Activated CD4-positive, alpha-beta T cell treated with anti-CD3 and anti-CD28 coated beads for 24 hours (primary cell): Measurements from ENCODE around the gene THSD4.
"Not testable (repeated sequence)": the region's sequence is repeated elsewhere in the genome, so short reads cannot be mapped to it uniquely, and the experiment has no call there.

Source experiments
- DNase-seq, 2 donors: peaks; one replicate each; pipeline ENCODE4 v3.0.0-alpha.2; 2020; ENCODE audit warnings: low read depth in 2 of 2

The THSD4 gene

GRCh38 chr15:71430782-71431181, 315.5 kb downstream of the THSD4 start:
- no peak for DNase-seq

GRCh38 chr15:71431343-71432336, 316.4 kb downstream of the THSD4 start:
- no peak for DNase-seq

DNA sequence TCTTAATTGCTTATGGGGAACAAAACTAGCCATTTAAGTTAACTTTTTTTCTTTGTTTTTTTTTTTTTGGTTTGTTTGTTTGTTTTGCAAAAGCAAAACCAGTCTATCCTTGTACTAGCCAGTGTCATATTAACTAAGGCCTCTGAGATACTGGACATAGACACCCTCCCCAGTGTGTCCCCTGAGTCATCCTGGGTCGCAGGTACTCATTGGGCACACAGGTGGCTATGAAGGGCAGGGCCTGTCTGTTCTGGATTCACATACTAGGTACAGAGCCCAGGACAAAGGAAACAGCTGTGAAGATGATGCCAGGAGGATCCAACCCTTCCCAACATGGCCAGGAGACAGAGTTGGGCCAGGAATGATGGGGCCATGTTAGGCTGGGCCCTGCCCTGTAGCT, 318.1 kb downstream of the THSD4 start:
- no peak for DNase-seq

DNA sequence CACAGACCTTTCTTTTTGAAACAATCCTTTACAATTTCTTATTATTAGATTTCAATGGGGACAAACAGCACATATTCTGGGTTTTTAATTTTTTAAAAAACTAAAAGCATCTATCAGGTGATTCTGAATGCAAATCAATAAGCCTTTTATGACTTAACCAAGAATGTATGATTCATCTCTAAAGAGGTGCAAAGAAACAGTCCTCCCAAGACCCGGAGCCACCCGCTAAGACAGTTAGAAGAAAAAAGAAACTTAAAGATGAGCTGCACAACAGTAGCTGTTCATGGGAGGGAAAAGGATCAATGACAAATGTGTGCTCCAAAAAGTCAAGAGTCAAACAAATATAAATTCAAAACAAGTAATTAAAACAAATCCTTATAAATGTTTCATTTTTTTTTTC, 319.5 kb downstream of the THSD4 start:
- DNase-seq: no peak

GRCh38 chr15:71435552-71435951, 320.3 kb downstream of the THSD4 start:
- no peak for DNase-seq

DNA sequence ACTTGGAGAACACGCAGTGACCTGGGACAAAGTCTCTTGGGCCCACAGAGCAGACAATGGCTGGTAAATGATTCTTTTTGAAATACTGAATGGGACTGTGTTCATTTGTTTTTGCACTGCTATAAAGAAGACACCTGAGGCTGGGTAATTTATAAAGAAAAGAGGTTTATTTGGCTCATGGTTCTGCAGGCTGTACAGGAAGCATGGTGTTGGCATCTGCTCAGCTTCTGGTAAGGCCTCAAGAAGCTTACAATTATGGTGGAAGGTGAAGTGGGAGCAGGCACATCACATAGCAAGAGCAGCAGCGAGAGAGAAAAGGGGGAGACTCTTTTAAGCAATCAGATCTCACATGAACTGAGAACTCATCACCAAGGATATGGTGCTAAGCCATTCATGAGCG, 321.6 kb downstream of the THSD4 start:
- no peak for DNase-seq

DNA sequence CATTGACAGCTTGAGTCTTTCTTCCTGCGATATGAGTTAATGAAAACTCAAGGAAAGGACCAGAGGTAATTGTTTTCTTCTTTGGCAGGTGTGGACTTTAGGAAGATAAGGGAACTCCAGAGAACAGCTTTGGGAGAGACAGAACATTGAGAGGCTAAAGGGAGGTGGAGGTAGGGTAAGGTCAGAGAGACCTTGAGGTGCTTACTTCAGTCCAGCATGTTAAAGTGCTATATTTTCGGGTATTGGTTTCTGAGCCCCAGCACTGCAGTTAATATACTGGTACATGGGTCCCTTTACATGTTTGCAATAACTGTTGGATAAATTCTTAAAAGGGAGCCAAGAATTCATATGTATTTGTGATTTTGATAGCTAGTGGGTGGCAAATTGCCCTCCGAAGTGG, 322.1 kb downstream of the THSD4 start:
- no peak for DNase-seq

GRCh38 chr15:71437919-71438318, 322.6 kb downstream of the THSD4 start:
- no peak for DNase-seq

DNA sequence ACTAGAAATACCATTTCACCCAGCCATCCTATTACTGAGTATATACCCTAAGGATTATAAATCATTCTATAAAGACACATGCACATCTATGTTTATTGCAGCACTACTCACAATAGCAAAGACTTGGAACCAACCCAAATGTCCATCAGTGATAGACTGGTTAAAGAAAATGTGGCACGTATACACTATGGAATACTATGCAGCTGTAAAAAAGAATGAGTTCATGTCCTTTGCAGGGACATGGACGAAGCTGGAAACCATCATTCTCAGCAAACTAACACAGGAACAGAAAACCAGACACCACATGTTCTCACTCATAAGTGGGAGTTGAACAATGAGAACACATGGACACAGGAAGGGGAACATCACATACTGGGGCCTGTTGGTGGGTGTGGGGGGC, 324.2 kb downstream of the THSD4 start:
- not testable (repeated sequence) for DNase-seq

DNA sequence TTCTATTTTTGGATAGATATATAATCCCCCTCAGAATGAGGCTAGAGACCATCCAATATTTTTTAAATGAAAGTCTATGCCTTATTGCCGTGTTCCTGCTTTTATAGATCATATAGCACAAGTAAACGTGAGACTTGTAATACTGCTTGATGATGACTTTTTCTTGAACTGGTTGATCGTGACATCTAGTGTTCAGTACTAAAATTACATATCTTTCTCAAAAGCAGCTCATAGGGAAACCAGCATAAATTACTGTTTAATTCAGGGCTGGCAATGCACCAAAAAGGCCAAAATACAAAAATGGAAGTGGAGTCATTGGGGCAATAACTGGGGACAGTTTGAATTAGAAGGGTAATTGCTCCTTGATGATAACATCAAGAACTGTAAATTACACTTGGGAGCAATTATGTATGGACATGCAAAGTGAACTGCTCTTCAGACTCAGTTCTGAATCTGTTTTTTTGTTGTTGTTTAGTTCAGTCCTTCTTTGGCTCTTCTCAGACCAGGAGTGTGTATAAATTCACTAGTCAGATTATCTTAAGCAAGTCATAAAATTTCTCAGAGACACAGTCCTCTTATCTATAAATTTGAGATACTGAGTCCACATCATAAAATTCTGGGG, 325.3 kb downstream of the THSD4 start:
- no peak for DNase-seq

DNA sequence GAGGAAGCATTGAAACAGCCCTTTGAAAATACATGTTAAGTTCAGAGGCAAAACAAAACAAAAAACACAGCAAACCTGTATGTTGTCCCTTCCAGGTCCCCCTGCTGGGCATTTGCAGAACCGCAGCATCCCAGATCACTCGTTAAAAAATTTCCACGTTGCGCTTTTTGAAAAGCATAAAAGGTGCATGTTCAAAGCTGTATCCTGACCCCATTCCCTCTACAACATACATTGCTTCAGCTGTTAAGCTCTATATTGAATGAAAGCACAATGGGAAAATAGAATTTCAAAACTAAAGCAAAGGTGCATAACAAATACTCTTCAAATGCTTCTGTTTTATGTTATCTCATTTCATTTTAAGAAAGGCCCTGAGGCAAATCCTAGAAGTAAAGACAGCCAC, 328.3 kb downstream of the THSD4 start:
- peak; percentile 8 to 25 for DNase-seq

DNA sequence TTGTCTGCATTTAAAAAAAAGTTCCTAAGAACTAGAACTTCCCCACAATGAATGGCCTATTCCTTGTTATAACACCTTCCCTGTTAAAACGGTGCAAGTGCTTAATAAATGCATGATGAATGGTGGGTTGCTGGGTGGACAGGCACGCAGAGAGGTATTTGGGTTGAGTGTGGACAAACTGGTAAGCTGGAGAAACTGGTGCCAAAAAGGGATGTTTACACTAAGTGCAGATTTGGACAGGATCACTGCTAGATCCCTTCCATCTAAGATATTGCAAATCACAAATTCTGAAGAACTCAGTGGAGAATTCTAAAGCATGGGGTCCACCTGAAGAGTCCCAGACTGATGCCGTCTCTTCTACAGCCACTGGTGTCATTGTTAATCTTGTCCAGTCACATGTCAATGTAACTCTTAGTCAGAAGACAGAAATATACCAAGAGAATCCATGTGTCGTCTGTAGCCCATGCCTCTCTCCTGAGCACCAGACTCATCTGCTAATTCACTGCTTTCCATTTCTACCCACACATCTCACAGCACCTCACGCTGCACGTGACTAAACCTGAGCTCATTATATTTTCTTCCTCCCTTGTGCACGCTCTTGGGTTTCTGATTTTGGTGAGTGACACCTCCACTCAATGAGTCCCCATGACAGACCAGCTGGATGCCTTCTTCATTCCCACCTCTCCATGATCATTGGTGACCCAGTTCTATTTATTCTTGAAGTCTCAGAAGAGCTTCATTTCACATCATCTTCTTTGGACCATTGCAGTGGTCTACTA, 328.9 kb downstream of the THSD4 start:
- DNase-seq: no peak

- no peak for DNase-seq
Observed at GRCh38 chr15:71444866-71445590, 329.8 kb downstream of the THSD4 start.

DNA sequence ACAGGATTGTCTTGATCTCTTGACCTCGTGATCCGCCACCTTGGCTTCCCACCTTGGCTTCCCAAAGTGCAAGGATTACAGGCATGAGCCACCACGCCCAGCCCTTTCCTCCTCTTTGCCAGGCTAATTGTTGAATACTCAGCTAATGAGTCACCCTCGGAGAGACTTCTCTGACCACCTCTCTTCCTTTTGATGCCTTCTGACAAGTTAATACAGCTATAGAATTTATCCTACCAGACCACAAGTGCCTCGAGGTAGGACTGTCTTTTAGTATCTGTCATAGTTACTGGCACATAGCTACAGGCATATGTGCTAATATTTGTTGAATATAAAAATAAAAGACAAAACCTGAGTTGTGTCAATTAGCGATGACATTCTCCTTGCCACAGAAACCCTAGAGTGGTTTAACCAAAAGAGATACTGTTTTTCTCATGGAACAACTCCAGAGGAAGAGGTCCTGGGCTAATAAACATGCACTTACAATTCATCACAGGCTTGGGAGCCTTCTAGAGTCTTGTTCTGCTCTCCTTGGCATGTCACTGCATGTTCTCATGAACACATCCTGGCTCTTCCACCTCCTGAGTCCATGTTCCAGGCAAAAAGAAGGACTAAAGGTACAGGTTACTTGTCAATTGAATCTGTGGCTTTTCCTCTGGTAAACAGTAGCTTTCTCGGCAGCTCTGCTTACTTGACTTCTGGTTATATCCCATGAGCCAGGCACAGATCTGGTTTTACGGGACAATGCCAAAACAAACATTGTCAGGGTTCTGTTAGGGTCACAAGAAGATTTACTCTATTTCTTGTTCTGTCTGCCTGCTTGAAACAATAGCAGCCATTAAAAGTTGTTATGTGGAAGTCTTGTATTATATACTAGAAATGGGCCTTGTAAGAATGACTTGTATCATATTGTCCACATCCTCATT, 332.3 kb downstream of the THSD4 start:
- no peak for DNase-seq

- DNase-seq: peak in 1 of 2 donors; percentile 1
Observed at GRCh38 chr15:71448688-71449114, 333.4 kb downstream of the THSD4 start.

GRCh38 chr15:71449363-71449762, 334.1 kb downstream of the THSD4 start:
- no peak for DNase-seq

DNA sequence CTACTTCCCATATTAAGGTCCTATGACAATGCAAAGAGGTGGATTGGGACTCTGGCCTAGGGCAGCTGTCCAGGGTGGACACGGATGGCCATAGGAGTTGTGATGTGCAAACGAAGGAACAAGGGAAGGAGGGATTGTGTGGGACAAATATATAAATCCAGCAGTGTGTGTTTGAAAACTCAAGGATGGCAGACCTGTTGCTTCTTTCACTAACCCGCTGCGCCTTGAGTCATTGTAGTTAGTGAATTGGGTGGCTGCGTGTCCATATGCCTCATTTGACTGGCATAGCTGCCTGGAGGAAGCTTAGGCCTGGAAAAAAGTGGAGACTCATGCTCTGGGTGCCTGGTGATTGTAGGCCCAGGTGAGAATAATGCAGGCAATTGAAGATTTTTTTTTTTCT, 334.7 kb downstream of the THSD4 start:
- DNase-seq: no peak

GRCh38 chr15:71451130-71451529, 335.9 kb downstream of the THSD4 start:
- no peak for DNase-seq

DNA sequence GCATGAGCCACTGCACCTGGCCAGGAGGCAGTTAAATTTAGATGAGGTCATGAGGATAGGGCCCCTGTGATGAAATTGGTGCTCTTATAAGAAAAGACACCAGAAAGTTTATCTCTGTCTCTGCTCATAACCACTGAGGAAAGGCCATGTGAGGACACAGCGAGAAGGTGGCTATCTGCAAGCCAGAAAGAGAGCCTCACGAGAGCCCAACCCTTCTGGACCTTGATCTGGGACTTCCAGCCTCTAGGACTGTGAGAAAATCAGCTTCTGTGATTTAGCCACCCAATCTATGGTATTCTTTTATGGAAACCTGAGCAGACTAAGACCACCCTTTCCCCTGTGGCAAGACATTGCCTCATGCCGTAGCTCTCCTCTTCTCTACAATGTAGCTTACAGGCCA, 337.6 kb downstream of the THSD4 start:
- no peak for DNase-seq

DNA sequence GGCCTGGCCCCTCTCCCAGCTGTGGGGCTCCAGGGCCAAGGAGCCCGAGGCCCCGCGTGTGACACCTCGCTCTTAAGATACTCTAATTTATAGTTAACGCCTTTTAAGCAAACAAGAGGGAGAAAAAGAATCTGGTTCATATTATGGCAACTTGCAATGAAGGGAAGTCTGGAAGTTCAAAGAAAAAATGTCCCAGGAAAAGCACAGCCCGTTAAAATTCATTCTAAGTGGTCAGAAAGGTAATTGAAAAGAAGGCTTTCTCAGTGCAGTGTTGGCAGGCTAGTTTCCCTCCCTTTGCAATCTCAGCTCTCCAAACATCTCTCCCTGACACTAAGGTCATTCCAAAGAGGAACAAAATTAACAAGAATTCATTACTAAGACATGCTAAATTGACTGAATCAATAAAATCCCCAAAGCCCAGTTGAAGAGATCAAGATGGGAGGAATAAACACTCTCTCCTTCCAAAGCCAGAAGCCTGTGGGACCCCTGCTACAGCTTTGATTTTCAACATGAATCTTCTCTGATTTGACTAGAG, 339.3 kb downstream of the THSD4 start:
- DNase-seq: no peak
